H1 (cell line): ENCODE data around the gene TMCO1. TPM values are rescaled to one million over a fixed set of nuclear protein-coding genes. Genes with fewer than 3 reads are reported as not detected.

ENCODE experiments used
- polyA plus RNA-seq, 7 experiments: library from polyadenylated mRNA; depleted of rRNA in 3 of 7; stranded (reverse) in 5 of 7; unstranded in 2 of 7; fragments of >200 nt in 5 of 7; fragments of 200-250 nt in 2 of 7; gene quantifications; 1 replicate in 5 of 7; 2 replicates in 1 of 7; 4 replicates in 1 of 7; pipeline versions ENCODE4 v1.2.1 to v1.2.3, GENCODE V29; 2011 to 2013; ENCODE audit warnings: missing spikeins in 2 of 7, mixed read lengths in 2 of 7
- total RNA-seq: library from RNA; stranded (reverse); fragmentation: NEBNext Ultra II Directional; extraction: Animal tissue kit (Norgen Biotek cat#: 25700); gene quantifications from 2 replicates; pipeline ENCODE4 v1.2.1, GENCODE V29; 2021

TMCO1 gene
- total and polyA plus RNA-seq, 2 of the 8 experiments (the other 6 are each of a cell fraction or from before 2014, with no cell fraction given), result 61.6 to 63.8 TPM

Other genes starting within 250 kb of the TMCO1 start
- not detected in 2 replicates for gene LRRC52, start 224.9 kb downstream of the TMCO1 start, total RNA-seq
- 0.05 TPM in 1 of 2 replicates, not detected in the other for gene LRRC52, start 224.9 kb downstream of the TMCO1 start, polyA plus RNA-seq (2011; rRNA removed)
- 124 and 133 TPM in 2 replicates for gene MGST3, start 137.6 kb downstream of the TMCO1 start, total RNA-seq
- gene MGST3, start 137.6 kb downstream of the TMCO1 start, polyA plus RNA-seq (2011; rRNA removed), result 201 and 257 TPM in 2 replicates
- 57.6 and 62.7 TPM in 2 replicates for gene ALDH9A1, start 70.3 kb downstream of the TMCO1 start, total RNA-seq
- gene ALDH9A1, start 70.3 kb downstream of the TMCO1 start, polyA plus RNA-seq (2011; rRNA removed), result 24.3 and 63.8 TPM in 2 replicates
- gene UCK2, start 58.7 kb upstream of the TMCO1 start, total RNA-seq, result 102 and 103 TPM in 2 replicates
- 105 and 109 TPM in 2 replicates for gene UCK2, start 58.7 kb upstream of the TMCO1 start, polyA plus RNA-seq (2011; rRNA removed)